Naive B cell (primary cell): ENCODE results near the gene EXOSC7. TPM values are rescaled to one million over a fixed set of nuclear protein-coding genes. Genes with fewer than 3 reads are reported as not detected.
A peak's percentile ranks its signal among the peaks of the same experiment; 100 is the strongest.
"Not testable (repeated sequence)": the region's sequence is repeated elsewhere in the genome, so short reads cannot be mapped to it uniquely, and the experiment has no call there.

ENCODE experiments used
- ATAC-seq, 2 donors: fragments of 150-1000 bp; cut with Tn5 transposase; 2 replicates each; pipeline ENCODE4 v1.10.0; 2021; ENCODE audit warnings: low read depth in 2 of 2, mild to moderate bottlenecking in 2 of 2, moderate library complexity in 2 of 2
- DNase-seq: peaks from one replicate; pipeline ENCODE4 v3.0.0; 2022
- H3K27ac Mint-ChIP-seq, 6 donors: one replicate each; pipeline ENCODE4 v1.8.0; 2020 to 2022; ENCODE audit warnings: mild to moderate bottlenecking in 6 of 6, mixed read lengths in 6 of 6, moderate library complexity in 5 of 6, inconsistent platforms in 2 of 6
- H3K27me3 Mint-ChIP-seq, 3 donors: one replicate each; pipeline ENCODE4 v1.8.0; 2021 to 2022; ENCODE audit warnings: mixed read lengths in 3 of 3, mild to moderate bottlenecking in 1 of 3
- H3K36me3 Mint-ChIP-seq, 2 donors: one replicate each; pipeline ENCODE4 v1.8.0; 2020 to 2022; ENCODE audit warnings: mixed read lengths in 2 of 2, inconsistent platforms in 1 of 2, mild to moderate bottlenecking in 1 of 2
- H3K4me1 Mint-ChIP-seq, 3 donors: one replicate each; pipeline ENCODE4 v1.8.0; 2020 to 2022; ENCODE audit warnings: mixed read lengths in 3 of 3, inconsistent platforms in 1 of 3, mild to moderate bottlenecking in 1 of 3, moderate library complexity in 1 of 3
- H3K4me3 Mint-ChIP-seq, 8 donors: one replicate each; pipeline ENCODE4 v1.8.0; 2020 to 2022; ENCODE audit warnings: mild to moderate bottlenecking in 8 of 8, mixed read lengths in 8 of 8, moderate library complexity in 8 of 8, inconsistent platforms in 2 of 8
- H3K9me3 Mint-ChIP-seq, 7 donors: one replicate each; pipeline ENCODE4 v1.8.0; 2020 to 2022; ENCODE audit warnings: mixed read lengths in 7 of 7, mild to moderate bottlenecking in 5 of 7, inconsistent platforms in 2 of 7, moderate library complexity in 1 of 7
- polyA plus RNA-seq, 6 donors: library from polyadenylated mRNA; unstranded; fragments of 300-500 nt; fragmentation: Illumina TruSeq; gene quantifications; one replicate each; pipeline ENCODE4 v1.2.3, GENCODE V29; 2021; ENCODE audit warnings: low read depth in 6 of 6

Gene EXOSC7
- polyA plus RNA-seq, 6 donors from 2014 or later: 28.4 to 64.3 (median 39.0) TPM

DNA sequence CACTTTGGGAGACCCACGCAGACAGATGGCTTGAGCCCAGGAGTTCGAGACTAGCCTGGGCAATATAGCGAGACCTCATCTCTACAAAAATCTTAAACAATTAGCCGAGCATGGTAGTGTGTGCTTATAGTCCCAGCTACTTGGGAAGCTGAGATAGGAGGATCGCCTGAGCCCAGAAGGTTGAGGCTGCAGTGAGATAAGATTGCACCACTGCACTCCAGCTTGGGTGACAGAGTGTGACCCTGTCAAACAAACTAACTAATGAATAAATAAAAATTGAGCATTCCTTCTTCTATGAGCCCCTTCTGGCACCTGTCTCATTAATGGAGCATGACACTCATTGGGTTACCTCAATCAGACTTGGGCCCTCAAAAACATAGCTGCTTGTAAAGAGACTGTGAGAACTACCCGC, 7.6 kb upstream of the EXOSC7 start:
- no peaks in the 10 kb centered on the region for H3K36me3 Mint-ChIP-seq
- peak overlapping the region in 2 of 8 donors; percentile 38 to 79 for H3K4me3 Mint-ChIP-seq
- DNase-seq (no peak), ATAC-seq (no peak)
- H3K9me3 Mint-ChIP-seq: no peaks in the 10 kb centered on the region
- peak overlapping the region in 2 of 6 donors; percentile 19 to 87 for H3K27ac Mint-ChIP-seq
- H3K27me3 Mint-ChIP-seq: no peaks in the 10 kb centered on the region
- H3K4me1 Mint-ChIP-seq: peaks cover 44 to 67% (median 57%) of the 10 kb centered on the region in 3 donors

DNA sequence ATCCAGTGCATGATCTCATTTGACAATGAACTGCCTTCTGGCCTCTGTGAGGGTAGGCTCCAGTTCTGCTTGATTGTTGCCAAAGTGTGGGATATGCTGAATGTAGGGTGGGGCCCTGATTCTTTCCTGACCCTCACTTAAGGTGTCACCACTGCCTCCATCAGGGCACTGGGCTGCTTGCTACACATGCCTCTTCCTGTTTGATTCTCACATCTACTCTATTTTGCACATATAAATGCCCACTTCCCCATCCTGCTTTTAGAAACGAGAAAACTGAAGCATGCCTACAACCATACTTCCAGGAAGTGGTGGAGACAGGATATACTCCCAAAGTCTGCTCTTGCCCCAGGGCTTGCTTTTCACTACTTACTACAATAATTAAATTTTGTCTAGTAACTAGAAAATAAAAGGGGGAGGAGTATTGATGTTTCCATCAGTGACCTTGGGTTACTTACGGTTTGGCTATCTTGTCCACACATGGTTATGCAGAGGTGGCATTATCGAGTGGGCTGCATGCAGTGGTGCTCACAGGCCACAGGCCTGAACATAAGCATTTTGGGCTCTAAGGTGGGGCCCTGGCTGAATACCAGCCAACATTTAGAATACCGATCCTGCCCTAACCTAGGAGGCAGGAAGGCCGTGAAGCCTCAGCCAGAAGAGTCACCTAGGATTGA, 6.8 kb upstream of the EXOSC7 start:
- H3K4me1 Mint-ChIP-seq: peaks cover 40 to 61% (median 55%) of the 10 kb centered on the region in 3 donors
- DNase-seq: peak; percentile 9

DNA sequence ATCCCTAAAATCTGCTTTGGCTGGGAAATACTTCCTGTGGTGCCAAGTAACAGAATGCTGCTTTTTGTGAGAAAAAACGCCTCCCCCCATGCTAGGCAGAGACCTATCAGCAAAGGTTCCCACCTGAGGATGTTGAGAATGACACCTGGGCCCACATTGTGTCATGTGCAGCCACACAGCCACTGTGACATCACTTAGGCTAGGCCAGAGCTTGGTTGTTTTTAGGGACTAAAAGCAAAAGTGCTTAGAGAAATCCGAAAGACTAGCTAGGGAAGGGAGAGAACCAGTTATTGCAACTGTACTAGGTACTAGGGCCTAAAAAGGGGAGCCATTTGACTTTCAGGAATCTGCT, 6.2 kb upstream of the EXOSC7 start:
- DNase-seq (no peak), ATAC-seq (no peak)
- peak overlapping the region in 5 of 6 donors; percentile 26 to 88 (median 69) for H3K27ac Mint-ChIP-seq
- H3K36me3 Mint-ChIP-seq: no peaks in the 10 kb centered on the region
- no peaks in the 10 kb centered on the region for H3K27me3 Mint-ChIP-seq
- no peaks in the 10 kb centered on the region for H3K9me3 Mint-ChIP-seq
- no peak overlapping the region for H3K4me3 Mint-ChIP-seq
- H3K4me1 Mint-ChIP-seq: peaks cover 44 to 61% (median 56%) of the 10 kb centered on the region in 3 donors

More for the DNA sequence above, 6.8 kb upstream of the EXOSC7 start:
- Mint-ChIP-seq H3K9me3 (no peaks in the 10 kb centered on the region), H3K36me3 (no peaks in the 10 kb centered on the region), H3K27ac (peak overlapping the region; percentile 1 to 88 (median 58)), H3K27me3 (no peaks in the 10 kb centered on the region), H3K4me3 (peak overlapping the region in 6 of 8 donors; percentile 6 to 79 (median 54))
- peak; percentile 66 to 78 for ATAC-seq

DNA sequence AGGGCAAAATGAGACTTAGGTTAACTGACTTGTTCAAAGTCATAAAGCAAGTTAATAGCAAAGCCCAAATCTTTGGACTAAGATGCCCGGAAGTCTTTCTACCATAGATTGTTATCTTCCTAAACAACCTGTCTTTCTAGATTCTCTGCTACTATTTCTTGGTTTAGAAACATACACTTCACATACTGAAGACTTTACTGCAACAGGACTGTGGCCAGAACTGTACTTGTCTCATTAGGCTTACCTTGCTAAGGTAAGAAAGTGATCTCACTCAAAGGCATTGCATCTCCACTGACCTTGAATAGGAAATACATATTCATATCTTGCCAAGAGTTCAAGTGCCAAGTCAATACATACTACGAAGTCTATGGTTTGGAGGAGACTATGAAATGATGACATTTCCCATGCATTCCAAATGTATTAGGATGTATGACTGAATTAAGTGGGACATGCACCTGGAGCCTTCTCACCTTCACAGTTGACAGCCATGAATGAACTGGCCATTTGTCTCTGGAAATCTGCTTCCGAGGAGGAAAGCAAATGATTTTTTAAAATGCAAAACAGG, 5.0 kb upstream of the EXOSC7 start:
- DNase-seq: no peak
- H3K27me3 Mint-ChIP-seq: no peaks in the 10 kb centered on the region
- no peaks in the 10 kb centered on the region for H3K36me3 Mint-ChIP-seq
- H3K4me1 Mint-ChIP-seq: peaks cover 47 to 64% (median 55%) of the 10 kb centered on the region in 3 donors
- peak overlapping the region in 2 of 6 donors; percentile 26 to 49 for H3K27ac Mint-ChIP-seq
- H3K9me3 Mint-ChIP-seq: no peaks in the 10 kb centered on the region
- H3K4me3 Mint-ChIP-seq: peak overlapping the region in 1 of 8 donors; percentile 19
- no peak for ATAC-seq

DNA sequence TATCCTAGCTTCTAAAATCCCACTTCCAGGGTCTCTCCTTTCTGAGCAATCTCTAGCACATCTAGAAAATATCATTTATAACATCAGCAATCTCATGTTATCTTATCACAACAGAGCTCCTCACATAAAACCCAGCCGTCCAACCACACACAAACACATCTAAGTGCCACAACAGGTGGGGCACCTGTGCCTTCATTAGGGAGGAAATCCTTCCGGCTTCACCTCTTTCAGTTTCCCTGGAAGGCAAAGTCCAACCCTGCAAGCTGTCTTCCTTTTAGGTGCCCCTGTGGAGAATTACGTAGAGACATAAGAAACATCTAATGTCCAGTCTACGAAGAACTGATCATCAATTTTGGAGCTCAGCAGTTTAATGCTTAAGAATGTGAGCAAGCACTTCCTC, 1.6 kb upstream of the EXOSC7 start:
- Mint-ChIP-seq H3K9me3 (no peaks in the 10 kb centered on the region), H3K27me3 (no peaks in the 10 kb centered on the region), H3K27ac (peak overlapping the region in 2 of 6 donors; percentile 90 to 94), H3K4me3 (peak overlapping the region in 7 of 8 donors; percentile 53 to 98 (median 94)), H3K36me3 (no peaks in the 10 kb centered on the region), H3K4me1 (peaks cover 43 to 59% (median 55%) of the 10 kb centered on the region in 3 donors)
- no peak for ATAC-seq
- DNase-seq: no peak

DNA sequence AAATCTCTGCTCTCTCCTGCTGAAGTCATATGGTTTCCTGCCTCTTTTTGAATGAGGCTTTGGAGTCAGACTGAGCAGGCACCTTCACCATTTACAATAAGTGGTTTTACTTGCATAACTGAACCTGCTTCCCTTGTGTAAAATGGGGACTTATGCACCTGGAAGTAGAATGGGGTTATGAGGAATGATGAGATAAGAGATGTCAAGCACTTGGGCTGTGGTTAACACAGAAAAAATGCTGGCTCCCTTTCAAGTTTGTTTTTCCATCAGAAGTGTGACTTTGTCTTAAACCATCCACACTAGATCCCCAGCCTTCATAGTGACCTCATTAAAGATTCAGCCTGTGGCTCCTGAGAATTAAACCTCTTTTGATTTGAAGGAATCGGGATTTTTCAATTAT, 5.2 kb downstream of the EXOSC7 start:
- H3K27ac Mint-ChIP-seq: peak overlapping the region in 2 of 6 donors; percentile 38 to 58
- no peaks in the 10 kb centered on the region for H3K9me3 Mint-ChIP-seq
- ATAC-seq: no peak
- H3K36me3 Mint-ChIP-seq: no peaks in the 10 kb centered on the region
- peaks cover 37 to 81% (median 58%) of the 10 kb centered on the region in 3 donors for H3K4me1 Mint-ChIP-seq
- no peaks in the 10 kb centered on the region for H3K27me3 Mint-ChIP-seq
- DNase-seq: no peak
- peak overlapping the region in 1 of 8 donors; percentile 49 for H3K4me3 Mint-ChIP-seq

DNA sequence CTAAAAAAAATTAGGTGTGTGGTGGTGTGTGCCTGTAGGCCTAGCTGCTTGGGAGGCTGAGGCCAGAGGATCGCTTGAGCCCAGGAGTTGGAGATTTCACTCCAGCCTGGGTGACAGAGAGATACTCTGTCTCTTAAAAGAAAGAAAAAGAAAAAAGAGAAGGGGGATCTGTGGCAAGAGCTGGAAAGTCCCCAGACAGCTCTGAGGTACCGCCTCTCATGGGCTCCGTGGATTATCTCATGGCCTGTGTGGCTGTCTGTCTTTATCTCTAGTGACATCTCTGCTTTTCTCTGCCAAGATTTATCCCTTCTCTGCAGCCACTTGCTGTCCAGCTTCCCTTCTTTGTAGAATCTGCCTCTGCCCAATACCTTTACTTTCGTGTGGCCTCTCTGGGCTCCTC, 5.7 kb downstream of the EXOSC7 start:
- peaks cover 37 to 76% (median 53%) of the 10 kb centered on the region in 3 donors for H3K4me1 Mint-ChIP-seq
- ATAC-seq: peak; percentile 73 to 82
- no peaks in the 10 kb centered on the region for H3K9me3 Mint-ChIP-seq
- H3K36me3 Mint-ChIP-seq: no peaks in the 10 kb centered on the region
- H3K4me3 Mint-ChIP-seq: peak overlapping the region in 3 of 8 donors; percentile 35 to 51 (median 49)
- no peak for DNase-seq
- H3K27ac Mint-ChIP-seq: peak overlapping the region in 5 of 6 donors; percentile 43 to 82 (median 58)
- H3K27me3 Mint-ChIP-seq: no peaks in the 10 kb centered on the region

DNA sequence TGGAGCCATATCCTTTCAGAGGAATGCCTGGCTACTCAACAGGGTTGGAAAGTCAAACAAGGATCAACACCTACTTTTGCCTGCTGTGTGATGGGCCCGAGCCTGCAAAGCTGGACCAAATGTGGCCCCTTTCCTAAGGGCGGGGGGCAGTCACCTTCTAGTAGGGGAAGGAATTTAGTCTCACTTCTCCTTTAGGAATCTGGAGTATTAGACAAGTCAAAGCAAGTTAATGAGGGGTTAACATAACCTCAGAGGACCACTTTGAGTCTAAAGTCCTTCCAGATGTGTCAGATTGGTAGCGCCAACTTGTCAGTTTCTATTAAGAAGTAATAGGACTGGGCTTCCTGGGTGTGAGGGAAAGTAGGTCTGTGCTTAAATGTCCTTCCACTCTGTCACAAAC, 6.8 kb downstream of the EXOSC7 start:
- ATAC-seq (no peak), DNase-seq (no peak)
- H3K9me3 Mint-ChIP-seq: no peaks in the 10 kb centered on the region
- H3K27ac Mint-ChIP-seq: peak overlapping the region in 1 of 6 donors; percentile 54
- H3K4me1 Mint-ChIP-seq: peaks cover 35 to 65% (median 47%) of the 10 kb centered on the region in 3 donors
- no peak overlapping the region for H3K4me3 Mint-ChIP-seq
- no peaks in the 10 kb centered on the region for H3K36me3 Mint-ChIP-seq
- H3K27me3 Mint-ChIP-seq: no peaks in the 10 kb centered on the region

DNA sequence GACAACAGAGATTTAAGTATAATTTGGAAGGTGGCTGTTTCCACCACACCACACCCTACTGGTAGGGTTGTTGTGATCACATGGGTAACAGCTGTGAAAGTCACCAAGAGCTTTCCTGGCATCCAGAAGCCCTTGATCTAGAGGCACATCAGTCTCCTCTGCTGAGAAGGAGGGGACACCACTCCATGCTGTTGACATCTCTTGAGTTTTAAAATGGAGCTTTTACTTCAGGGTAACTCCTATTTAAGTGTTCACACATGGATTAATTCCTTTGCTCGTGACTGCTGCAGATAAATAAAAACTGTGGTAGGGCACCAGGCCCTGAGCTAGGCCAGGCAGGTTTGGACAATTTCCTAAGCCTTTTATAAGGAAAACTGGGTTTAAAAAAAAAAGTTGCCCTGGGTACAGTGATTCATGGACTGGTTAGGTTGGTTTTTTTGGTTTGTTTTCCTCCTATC, 7.5 kb downstream of the EXOSC7 start:
- H3K36me3 Mint-ChIP-seq: no peaks in the 10 kb centered on the region
- H3K4me1 Mint-ChIP-seq: peaks cover 35 to 61% (median 45%) of the 10 kb centered on the region in 3 donors
- no peak for ATAC-seq
- no peaks in the 10 kb centered on the region for H3K27me3 Mint-ChIP-seq
- no peak overlapping the region for H3K27ac Mint-ChIP-seq
- H3K4me3 Mint-ChIP-seq: no peak overlapping the region
- no peaks in the 10 kb centered on the region for H3K9me3 Mint-ChIP-seq
- DNase-seq: no peak

DNA sequence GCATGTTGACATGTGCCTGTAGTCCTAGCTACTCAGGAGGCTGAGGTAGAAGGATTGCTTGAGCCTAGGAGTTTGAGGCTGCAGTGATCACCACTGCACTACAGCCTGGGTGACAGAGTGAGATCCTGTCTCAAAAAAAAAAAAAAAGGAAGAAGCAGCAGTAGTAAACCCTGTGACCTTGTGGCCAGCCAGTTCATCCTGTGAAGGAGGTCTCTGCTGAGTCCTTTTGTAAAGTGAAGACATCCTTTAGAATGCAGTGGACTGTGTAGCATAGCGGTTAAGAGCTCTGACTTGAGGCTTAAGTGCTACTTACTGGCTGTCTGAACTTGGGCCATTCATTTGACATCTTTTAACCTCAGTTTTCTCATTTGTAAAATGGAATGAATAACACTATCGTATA, 8.3 kb downstream of the EXOSC7 start:
- Mint-ChIP-seq H3K27me3 (no peaks in the 10 kb centered on the region), H3K36me3 (peaks cover 0 to 4% of the 10 kb centered on the region in 2 donors), H3K4me1 (peaks cover 30 to 58% (median 41%) of the 10 kb centered on the region in 3 donors), H3K9me3 (no peaks in the 10 kb centered on the region), H3K27ac (no peak overlapping the region), H3K4me3 (no peak overlapping the region)
- DNase-seq: no peak
- ATAC-seq: no peak

DNA sequence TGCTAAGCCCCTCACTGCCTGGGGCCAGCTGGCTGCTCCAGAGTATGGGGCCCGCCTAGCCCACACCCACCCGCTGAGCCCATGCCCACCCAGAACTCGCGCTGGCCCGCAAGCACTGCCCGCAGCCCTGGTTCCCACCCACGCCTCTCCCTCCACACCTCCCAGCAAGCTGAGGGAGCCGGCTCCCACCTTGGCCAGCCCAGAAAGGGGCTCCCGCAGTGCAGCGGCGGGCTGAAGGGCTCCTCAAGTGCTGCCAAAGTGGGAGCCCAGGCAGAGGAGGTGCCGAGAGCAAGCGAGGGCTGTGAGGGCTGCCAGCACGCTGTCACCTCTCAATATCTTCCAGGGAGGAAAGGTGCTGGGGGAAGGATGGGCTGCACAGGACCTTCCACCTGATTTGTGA, 10.3 kb downstream of the EXOSC7 start:
- H3K4me1 Mint-ChIP-seq: peaks cover 22 to 40% (median 25%) of the 10 kb centered on the region in 3 donors
- not testable (repeated sequence) for H3K9me3 Mint-ChIP-seq, H3K27me3 Mint-ChIP-seq, ATAC-seq, DNase-seq, H3K36me3 Mint-ChIP-seq, H3K27ac Mint-ChIP-seq, H3K4me3 Mint-ChIP-seq

DNA sequence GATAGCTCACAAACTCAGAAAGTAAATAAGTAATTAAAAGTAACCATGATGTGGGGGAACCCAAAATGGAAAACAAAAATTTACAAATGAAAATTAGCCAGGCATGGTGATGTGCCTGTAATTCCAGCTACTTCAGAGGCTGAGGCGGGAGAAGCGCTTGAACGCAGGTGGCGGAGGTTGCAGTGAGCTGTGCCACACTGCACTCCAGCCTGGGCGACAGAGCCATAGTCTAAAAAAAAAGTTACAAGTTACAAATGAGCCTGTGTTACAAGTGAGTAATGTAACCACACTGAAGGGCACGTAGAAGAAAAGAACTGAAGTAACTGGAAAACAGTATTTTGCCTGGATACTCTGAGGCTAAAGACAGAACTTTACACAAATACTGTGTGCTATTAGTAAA, 11.3 kb downstream of the EXOSC7 start:
- H3K9me3 Mint-ChIP-seq: no peaks in the 10 kb centered on the region

DNA sequence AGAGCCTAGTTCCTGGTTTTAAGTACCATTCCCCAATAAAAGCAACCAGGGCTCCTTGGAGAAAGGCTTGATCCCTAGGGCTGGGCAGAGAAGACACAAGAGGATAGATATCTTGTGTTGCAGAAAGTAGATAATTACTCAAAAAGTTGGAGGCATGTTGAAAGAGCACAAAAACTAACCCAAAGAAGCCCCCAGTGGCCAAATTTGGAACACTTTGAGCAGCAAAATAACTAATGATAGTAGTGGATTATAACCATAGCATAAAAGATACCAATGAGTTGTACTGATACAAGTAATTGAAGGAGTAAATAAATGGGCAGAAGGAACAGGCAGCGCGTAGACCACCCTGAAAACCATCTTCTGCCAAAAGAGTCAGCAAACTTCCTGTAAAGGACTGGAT, 12.0 kb downstream of the EXOSC7 start:
- no peak for ATAC-seq

More for the DNA sequence above, 11.3 kb downstream of the EXOSC7 start:
- Mint-ChIP-seq H3K27ac (no peak overlapping the region), H3K4me3 (no peak overlapping the region), H3K4me1 (peaks cover 15 to 30% (median 15%) of the 10 kb centered on the region in 3 donors), H3K27me3 (no peaks in the 10 kb centered on the region), H3K36me3 (peaks cover 4 to 10% of the 10 kb centered on the region in 2 donors)
- ATAC-seq (no peak), DNase-seq (no peak)

DNA sequence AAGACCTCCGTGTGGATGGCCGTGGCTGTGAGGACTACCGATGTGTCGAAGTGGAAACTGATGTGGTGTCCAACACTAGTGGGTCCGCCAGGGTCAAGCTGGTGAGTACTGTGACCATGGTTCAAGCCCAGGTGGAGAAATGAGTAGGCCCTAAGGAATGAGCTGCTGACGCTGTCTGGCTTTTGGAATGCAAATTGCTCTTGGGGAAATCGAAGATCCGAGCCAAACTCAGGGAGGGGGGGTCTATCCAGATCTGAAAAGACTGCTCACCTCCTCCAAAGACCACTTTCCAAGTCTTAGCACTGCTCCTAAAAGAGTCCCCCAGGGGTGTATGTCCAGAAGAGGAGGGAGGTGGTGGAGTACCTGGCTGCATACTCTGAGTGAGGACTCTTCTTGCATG, 13.1 kb downstream of the EXOSC7 start:
- ATAC-seq: no peak
- no peak overlapping the region for H3K27ac Mint-ChIP-seq

More for the DNA sequence above, 12.0 kb downstream of the EXOSC7 start:
- no peak for DNase-seq
- no peaks in the 10 kb centered on the region for H3K9me3 Mint-ChIP-seq
- H3K27me3 Mint-ChIP-seq: no peaks in the 10 kb centered on the region
- no peak overlapping the region for H3K4me3 Mint-ChIP-seq
- H3K27ac Mint-ChIP-seq: peak overlapping the region in 2 of 6 donors; percentile 19 to 27
- H3K4me1 Mint-ChIP-seq: peaks cover 12 to 25% (median 14%) of the 10 kb centered on the region in 3 donors
- H3K36me3 Mint-ChIP-seq: peaks cover 4 to 10% of the 10 kb centered on the region in 2 donors

More for the DNA sequence above, 13.1 kb downstream of the EXOSC7 start:
- H3K4me3 Mint-ChIP-seq: no peak overlapping the region
- H3K36me3 Mint-ChIP-seq: peaks cover 4 to 10% of the 10 kb centered on the region in 2 donors
- DNase-seq: no peak
- no peaks in the 10 kb centered on the region for H3K27me3 Mint-ChIP-seq
- no peaks in the 10 kb centered on the region for H3K9me3 Mint-ChIP-seq
- peaks cover 12 to 19% (median 17%) of the 10 kb centered on the region in 3 donors for H3K4me1 Mint-ChIP-seq
